Measurements from ENCODE around the gene NTN3.

DNA sequence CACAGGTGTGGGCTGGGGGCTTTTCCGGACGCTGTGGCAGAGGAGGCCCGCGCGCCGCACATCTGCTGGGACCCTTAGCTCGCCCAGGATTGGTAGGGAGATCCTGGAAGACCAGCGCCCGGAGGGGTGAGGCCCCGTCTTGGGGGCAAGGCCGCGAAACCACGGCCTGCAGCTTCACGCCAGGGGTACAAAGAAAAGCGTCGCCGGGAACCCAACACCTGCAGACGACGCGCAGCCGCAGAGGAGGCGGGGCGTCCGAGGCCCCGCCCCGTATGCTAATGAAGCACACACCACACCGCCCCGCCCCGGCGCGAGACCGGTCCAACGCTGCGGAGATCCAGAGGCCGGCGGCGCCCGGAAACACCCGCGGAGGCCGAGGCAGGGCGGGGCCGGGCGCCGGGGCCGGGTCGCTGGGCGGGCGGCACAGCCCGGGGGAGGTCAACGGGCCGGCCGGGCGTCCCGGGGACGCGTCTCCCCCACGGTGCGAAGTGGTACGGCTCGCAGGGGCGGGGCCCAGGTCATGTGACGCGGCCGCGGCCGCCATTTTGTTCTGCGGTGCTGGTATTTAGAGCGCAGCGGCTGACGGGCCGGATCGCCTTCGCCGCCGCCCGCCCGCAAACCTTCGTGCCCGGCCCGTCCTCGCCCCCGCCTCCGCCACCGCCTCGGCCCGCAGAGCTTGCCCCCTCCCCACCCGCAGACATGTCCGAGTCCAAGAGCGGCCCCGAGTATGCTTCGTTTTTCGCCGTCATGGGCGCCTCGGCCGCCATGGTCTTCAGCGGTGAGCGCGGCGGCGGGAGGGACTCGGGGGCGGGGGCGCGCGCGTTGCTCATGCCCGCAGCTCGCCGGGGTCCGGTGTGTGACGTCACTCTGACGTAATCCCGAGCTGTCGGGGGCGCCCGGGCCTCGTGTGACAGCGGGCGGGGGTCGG, 42.6 kb downstream of the NTN3 start, which contains the start of gene ATP6V0C:
- TF ChIP-seq RCOR1 (IDR thresholded peaks at IDR 0.05; ENCODE audit: low read length) (no peak), MXI1 (IDR thresholded peaks at IDR 0.05; ENCODE audit: low read depth, low read length) (peak; percentile 38; the same call in 1 of the 2 replicates), FOXM1 (IDR thresholded peaks at IDR 0.05; ENCODE audit: low read depth) (no peak), MEF2A (IDR thresholded peaks at IDR 0.05; ENCODE audit: borderline replicate concordance, low read depth) (no peak), POLR2AphosphoS5 (IDR thresholded peaks at IDR 0.05; ENCODE audit: low read depth, low read length) (peak; percentile 76), RXRA (IDR thresholded peaks at IDR 0.05; ENCODE audit: borderline replicate concordance, low read depth) (no peak)
- TF ChIP-seq, protein P1, sequence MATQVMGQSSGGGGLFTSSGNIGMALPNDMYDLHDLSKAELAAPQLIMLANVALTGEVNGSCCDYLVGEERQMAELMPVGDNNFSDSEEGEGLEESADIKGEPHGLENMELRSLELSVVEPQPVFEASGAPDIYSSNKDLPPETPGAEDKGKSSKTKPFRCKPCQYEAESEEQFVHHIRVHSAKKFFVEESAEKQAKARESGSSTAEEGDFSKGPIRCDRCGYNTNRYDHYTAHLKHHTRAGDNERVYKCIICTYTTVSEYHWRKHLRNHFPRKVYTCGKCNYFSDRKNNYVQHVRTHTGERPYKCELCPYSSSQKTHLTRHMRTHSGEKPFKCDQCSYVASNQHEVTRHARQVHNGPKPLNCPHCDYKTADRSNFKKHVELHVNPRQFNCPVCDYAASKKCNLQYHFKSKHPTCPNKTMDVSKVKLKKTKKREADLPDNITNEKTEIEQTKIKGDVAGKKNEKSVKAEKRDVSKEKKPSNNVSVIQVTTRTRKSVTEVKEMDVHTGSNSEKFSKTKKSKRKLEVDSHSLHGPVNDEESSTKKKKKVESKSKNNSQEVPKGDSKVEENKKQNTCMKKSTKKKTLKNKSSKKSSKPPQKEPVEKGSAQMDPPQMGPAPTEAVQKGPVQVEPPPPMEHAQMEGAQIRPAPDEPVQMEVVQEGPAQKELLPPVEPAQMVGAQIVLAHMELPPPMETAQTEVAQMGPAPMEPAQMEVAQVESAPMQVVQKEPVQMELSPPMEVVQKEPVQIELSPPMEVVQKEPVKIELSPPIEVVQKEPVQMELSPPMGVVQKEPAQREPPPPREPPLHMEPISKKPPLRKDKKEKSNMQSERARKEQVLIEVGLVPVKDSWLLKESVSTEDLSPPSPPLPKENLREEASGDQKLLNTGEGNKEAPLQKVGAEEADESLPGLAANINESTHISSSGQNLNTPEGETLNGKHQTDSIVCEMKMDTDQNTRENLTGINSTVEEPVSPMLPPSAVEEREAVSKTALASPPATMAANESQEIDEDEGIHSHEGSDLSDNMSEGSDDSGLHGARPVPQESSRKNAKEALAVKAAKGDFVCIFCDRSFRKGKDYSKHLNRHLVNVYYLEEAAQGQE (IDR thresholded peaks at IDR 0.05; ENCODE audit: low read depth, low read length) = no peak
- TF ChIP-seq, protein P2, sequence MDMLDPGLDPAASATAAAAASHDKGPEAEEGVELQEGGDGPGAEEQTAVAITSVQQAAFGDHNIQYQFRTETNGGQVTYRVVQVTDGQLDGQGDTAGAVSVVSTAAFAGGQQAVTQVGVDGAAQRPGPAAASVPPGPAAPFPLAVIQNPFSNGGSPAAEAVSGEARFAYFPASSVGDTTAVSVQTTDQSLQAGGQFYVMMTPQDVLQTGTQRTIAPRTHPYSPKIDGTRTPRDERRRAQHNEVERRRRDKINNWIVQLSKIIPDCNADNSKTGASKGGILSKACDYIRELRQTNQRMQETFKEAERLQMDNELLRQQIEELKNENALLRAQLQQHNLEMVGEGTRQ (IDR thresholded peaks at IDR 0.05; ENCODE audit: borderline replicate concordance, low read depth, low read length) = peak; percentile 74
- TF ChIP-seq, protein P3, sequence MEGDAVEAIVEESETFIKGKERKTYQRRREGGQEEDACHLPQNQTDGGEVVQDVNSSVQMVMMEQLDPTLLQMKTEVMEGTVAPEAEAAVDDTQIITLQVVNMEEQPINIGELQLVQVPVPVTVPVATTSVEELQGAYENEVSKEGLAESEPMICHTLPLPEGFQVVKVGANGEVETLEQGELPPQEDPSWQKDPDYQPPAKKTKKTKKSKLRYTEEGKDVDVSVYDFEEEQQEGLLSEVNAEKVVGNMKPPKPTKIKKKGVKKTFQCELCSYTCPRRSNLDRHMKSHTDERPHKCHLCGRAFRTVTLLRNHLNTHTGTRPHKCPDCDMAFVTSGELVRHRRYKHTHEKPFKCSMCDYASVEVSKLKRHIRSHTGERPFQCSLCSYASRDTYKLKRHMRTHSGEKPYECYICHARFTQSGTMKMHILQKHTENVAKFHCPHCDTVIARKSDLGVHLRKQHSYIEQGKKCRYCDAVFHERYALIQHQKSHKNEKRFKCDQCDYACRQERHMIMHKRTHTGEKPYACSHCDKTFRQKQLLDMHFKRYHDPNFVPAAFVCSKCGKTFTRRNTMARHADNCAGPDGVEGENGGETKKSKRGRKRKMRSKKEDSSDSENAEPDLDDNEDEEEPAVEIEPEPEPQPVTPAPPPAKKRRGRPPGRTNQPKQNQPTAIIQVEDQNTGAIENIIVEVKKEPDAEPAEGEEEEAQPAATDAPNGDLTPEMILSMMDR (IDR thresholded peaks at IDR 0.05) = no peak
